GM18861 (cell line): ENCODE results near the gene ABCC1.

Source experiments
- ATAC-seq: cut with Tn5 transposase; IDR thresholded peaks from one replicate; pipeline ENCODE4 v1.9.1; 2021; ENCODE audit not compliant: unreplicated experiment

The ABCC1 gene

DNA sequence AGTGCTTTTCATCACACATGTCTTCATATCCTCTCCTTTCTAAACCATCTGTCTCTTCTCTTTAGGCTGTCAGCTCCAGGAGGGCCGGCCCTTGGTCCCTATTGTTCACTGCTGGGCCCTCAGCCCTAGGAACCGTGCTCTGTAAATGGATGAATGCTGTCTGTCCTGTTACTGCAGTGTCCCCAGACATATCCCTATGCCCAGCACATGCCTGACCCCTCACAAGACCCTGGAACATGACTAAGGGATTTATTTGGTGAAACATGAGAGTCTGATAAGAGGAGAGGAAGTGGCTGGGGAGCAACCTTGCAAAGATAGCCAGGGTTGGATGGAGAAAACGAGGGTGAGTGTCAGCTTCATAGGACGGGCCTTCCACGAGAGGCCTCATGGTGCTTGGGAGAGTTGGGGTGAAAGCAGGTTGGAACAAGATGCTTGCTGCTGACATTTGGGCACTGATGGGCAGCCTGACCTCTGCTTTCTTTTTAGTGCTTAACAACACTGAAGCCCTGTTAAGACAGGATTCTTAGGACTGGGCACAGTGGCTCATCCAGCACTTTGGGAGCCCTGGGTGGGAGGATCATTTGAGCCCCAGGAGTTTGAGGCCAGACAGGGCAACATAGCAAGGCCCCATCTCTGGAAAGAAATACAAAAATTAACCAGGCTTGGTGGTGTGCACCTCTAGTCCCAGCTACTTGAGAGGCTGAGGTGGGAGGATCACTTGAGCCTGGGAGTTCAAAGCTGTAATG is 39.0 kb downstream of the ABCC1 start:
- ATAC-seq: no peak

GRCh38 chr16:15990902-15991301 is 41.5 kb downstream of the ABCC1 start:
- ATAC-seq: no peak

- no peak for ATAC-seq
These were observed 43.7 kb downstream of the ABCC1 start for GRCh38 chr16:15993128-15993527.

GRCh38 chr16:15993541-15993940 is 44.1 kb downstream of the ABCC1 start:
- ATAC-seq: no peak

DNA sequence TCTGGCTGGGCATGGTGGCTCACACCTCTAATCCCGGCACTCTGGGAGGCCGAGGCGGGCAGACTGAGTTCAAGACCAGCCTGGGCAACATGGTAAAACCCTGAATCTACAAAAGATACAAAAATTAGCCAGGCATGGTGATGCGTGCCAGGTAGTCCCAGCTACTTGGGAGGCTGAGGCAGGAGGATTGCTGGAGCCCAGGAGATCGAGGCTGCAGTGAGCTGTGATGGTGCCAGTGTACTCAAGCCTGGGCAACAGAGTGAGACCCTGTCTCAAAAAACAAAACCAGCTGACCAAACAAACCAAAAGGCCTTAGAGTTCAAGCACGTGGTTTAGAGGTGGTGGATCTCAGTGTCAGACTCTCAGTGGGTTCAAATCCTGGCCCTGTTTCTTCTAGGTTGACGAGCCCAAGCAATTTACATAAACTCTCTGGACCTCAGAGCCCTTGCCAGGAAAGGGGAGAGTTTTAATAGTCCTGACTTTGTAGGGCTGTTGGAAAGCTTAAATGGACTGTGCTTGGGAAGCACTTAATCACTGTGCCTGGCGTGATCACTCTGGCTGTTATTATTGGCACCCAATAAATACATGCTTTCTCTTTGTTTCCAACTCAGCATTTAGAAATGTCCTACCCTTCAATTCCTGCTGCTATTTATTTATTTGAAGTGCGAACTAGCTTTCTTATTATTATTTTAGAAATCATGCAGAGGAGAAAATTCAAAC is 44.7 kb downstream of the ABCC1 start:
- ATAC-seq: no peak

GRCh38 chr16:15996432-15997109 is 47.2 kb downstream of the ABCC1 start:
- no peak for ATAC-seq

DNA sequence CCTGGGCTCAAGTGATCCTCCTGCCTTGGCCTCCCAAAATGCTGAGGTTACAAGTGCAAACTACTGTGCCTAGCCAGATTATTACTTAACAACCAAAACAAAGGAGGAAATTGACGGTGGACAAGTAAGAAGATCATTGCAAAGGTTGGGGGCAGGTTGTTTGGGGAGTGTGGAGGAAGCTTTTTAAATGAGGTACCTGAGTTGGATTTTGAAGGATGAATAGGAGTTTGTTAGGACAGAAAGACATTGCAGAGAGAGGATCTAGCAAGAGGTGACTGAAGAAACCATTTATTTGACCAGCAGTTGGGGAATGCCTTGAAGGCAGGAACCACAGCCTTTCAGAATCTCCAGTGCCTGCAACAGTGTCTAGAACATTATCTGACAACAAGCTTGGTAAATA is 51.3 kb downstream of the ABCC1 start:
- no peak for ATAC-seq

DNA sequence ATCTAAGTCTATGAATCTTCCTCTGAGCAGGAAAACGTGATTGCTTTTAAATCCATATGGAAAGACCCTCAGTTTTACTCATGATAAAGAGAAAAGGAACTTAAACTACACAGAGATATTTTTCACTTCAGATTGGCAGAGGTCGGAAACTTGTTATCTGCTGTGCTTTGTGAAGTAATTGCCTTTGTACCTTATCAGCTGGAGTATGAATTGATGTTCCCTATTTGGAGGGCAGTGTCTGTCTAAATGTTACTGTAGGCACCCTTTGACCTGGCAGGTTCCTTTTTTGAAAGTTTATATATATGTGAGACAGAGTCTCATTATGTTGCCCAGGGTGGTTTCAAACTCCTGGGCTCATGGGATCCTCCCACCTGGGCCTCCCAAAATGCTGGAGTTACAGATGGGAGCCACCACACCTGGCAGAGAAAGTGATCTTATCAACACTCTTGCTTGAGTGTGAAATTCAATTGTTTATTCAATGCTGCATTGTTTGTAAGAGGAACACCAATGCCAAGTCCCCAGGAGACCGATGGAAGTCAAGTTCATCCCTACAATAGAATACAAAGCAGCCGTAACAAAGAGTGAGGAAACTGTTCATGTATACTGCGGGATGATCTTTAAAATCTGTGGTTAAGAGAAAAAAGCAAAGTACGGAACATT is 52.3 kb downstream of the ABCC1 start:
- ATAC-seq: no peak

GRCh38 chr16:16003719-16004313 is 54.4 kb downstream of the ABCC1 start:
- ATAC-seq: no peak

GRCh38 chr16:16004314-16004749 is 54.9 kb downstream of the ABCC1 start:
- ATAC-seq: no peak

DNA sequence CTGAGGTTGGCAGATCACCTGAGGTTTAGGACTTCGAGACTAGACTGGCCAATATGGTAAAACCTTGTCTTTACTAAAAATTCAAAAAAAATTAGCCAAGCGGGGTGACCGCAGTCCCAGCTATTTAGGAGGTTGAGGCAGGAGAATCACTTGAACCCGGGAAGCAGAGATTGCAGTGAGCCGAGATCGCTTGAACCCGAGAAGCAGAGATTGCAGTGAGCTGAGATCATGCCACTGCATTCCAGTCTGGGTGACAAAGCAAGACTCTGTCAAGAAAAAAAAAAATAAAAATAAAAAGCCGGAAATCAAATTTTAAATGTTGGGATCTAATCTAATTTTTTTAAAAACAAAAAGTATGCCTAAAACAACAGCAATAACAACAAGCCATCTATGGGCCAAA is 56.3 kb downstream of the ABCC1 start:
- ATAC-seq: no peak

GRCh38 chr16:16006650-16007049 is 57.2 kb downstream of the ABCC1 start:
- no peak for ATAC-seq

DNA sequence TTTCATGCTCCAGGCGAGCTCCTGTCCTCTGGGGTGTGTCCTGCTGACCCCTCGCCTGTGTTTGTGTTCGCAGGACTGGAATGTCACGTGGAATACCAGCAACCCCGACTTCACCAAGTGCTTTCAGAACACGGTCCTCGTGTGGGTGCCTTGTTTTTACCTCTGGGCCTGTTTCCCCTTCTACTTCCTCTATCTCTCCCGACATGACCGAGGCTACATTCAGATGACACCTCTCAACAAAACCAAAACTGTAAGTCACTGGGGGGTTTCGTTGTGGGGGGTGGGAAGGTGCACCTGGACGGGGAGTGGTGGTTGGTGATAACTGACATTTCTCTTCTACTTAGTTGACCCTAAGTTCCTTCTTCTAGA is 58.3 kb downstream of the ABCC1 start:
- ATAC-seq: peak; percentile 64

DNA sequence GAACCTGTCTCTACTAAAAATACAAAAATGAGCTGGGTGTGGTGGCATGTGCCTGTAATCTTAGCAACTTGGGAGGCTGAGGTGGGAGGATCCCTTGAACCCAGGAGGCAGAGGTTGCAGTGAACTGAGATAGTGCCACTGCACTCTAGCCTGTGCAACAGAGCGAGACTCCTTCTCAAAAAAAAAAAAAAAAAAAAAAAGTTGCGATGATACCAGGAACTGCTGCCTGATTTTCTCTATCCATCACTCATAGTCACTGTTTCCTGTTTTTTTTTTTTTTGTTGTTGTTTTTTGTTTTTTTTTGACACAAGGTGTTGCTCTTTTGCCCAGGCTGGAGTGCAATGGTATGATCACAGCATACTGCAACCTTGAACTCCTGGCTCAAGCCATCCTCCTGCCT is 59.2 kb downstream of the ABCC1 start:
- ATAC-seq: no peak

DNA sequence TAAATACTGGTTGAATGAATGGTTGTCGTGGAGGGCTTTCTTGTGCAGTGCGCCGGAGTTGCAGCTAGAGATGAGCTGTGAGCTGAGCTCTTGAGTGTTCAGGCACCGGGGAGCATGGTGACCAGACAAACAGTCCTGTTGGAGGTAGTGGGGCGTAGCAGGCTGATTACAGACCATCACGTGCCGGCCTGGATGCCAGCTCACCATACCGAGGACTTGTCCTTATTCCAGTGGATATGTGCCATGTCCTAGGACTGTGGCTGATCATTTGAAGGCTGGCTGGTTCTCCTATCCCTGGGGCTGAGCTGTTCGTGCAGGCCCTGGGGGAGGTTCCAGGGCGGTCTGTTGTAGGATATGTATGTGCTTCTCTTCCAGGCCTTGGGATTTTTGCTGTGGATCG is 60.0 kb downstream of the ABCC1 start:
- no peak for ATAC-seq

DNA sequence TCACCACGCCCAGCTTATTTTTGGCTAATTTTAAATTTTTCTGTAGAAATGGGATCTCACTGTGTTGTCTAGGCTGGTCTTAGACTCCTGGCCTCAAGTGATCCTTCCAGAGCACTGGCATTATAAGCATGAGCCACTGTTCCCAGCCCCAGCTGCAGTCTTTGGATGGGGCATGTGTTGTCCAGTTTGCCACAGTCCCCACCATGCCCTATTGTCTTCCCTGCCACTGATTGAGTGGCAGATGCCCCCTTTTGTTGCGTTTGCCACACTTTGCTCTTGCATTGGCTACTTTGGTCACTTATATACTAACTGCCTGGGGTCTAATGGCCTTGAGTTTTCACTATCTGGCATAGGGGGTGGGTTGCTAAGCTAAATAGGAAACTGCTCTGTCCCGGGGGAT is 60.8 kb downstream of the ABCC1 start:
- no peak for ATAC-seq

GRCh38 chr16:16012144-16012543 is 62.7 kb downstream of the ABCC1 start:
- ATAC-seq: no peak

DNA sequence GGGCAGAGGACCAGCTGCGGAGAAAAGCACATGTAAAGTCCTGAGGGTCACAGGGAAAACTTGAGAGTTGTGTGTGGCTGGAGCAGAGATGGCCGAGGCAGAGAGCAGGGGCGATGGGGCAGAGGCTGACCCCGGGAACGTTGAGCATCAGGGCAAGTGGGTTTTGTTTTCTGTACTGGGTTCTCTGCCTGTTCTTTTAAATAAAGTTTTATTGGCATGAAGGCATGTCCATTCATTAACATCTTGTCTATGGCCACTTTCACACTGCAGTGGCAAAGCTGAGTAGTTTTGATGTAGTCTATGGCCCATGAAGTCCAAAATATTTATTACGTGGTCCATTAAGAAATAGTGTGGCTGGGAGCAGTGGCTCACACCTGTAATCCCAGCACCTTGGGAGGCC is 64.4 kb downstream of the ABCC1 start:
- no peak for ATAC-seq

GRCh38 chr16:16014329-16015224 is 65.2 kb downstream of the ABCC1 start:
- no peak for ATAC-seq

- no peak for ATAC-seq
These were observed 66.4 kb downstream of the ABCC1 start for GRCh38 chr16:16015849-16016248.
